HG03565 (cell line): Measurements from ENCODE around the gene WASF3.

Source experiments
- ATAC-seq: cut with Tn5 transposase; IDR thresholded peaks from one replicate; pipeline ENCODE4 v1.9.1; 2021; ENCODE audit warnings: mild to moderate bottlenecking, moderate library complexity; ENCODE audit not compliant: unreplicated experiment

The WASF3 gene

GRCh38 chr13:26557393-26558073 is at the start of gene WASF3:
WASF3 (plus strand) TSS chr13:26557683; CDS start chr13:26642271, 84,588 bp downstream.
- ATAC-seq = peak; percentile 91

- ATAC-seq = no peak
Observed at GRCh38 chr13:26508885-26509284, 48.6 kb upstream of the WASF3 start.

- no peak for ATAC-seq
Observed at GRCh38 chr13:26509491-26509890, 48.0 kb upstream of the WASF3 start.

- no peak for ATAC-seq
Observed at GRCh38 chr13:26513931-26514330, 43.6 kb upstream of the WASF3 start.

GRCh38 chr13:26515721-26516120 is 41.8 kb upstream of the WASF3 start:
- no peak for ATAC-seq

- no peak for ATAC-seq
Observed at GRCh38 chr13:26517936-26518335, 39.5 kb upstream of the WASF3 start.

- ATAC-seq = no peak
Observed at GRCh38 chr13:26518451-26518959, 39.0 kb upstream of the WASF3 start.

GRCh38 chr13:26522571-26522970 is 34.9 kb upstream of the WASF3 start:
- no peak for ATAC-seq

GRCh38 chr13:26523007-26523406 is 34.5 kb upstream of the WASF3 start:
- no peak for ATAC-seq

- no peak for ATAC-seq
Observed at GRCh38 chr13:26525528-26525927, 32.0 kb upstream of the WASF3 start.

GRCh38 chr13:26526702-26527216 is 30.7 kb upstream of the WASF3 start:
- ATAC-seq = no peak

GRCh38 chr13:26528527-26528926 is 29.0 kb upstream of the WASF3 start:
- ATAC-seq = no peak

- ATAC-seq = no peak
Observed at GRCh38 chr13:26529441-26529840, 28.0 kb upstream of the WASF3 start.

- ATAC-seq = no peak
Observed at GRCh38 chr13:26531742-26532141, 25.7 kb upstream of the WASF3 start.

GRCh38 chr13:26534036-26534726 is 23.3 kb upstream of the WASF3 start:
- no peak for ATAC-seq

- ATAC-seq = no peak
Observed at GRCh38 chr13:26538363-26539317, 18.8 kb upstream of the WASF3 start.

- ATAC-seq = no peak
Observed at GRCh38 chr13:26539738-26540292, 17.7 kb upstream of the WASF3 start.

GRCh38 chr13:26540334-26540733 is 17.1 kb upstream of the WASF3 start:
- ATAC-seq = no peak

GRCh38 chr13:26541041-26541440 is 16.4 kb upstream of the WASF3 start:
- ATAC-seq = no peak

GRCh38 chr13:26541678-26542568 is 15.6 kb upstream of the WASF3 start:
- no peak for ATAC-seq
